Kidney (tissue), 14 donors: ENCODE measurements around the gene KLF6. TPM values are rescaled to one million over a fixed set of nuclear protein-coding genes. Genes with fewer than 3 reads are reported as not detected.

Experiments
- DNase-seq, 5 donors: peaks; one replicate each; pipeline ENCODE4 v3.0.0-alpha.2; 2013 to 2020
- FAIRE-seq: peaks from 2 replicates; lab custom pipeline; 2012; peaks lifted over from hg19 to GRCh38; lab: Jason Lieb, UNC
- H3K27ac ChIP-seq, 2 donors: one replicate each; pipeline ENCODE4 v1.7.0; 2013; ENCODE audit warnings: low read depth in 2 of 2, low read length in 2 of 2, inconsistent platforms in 1 of 2
- H3K27me3 ChIP-seq: one replicate; pipeline ENCODE4 v1.7.1; 2013; ENCODE audit warnings: low read length, inconsistent platforms; ENCODE audit not compliant: control insufficient read depth, insufficient read depth
- H3K36me3 ChIP-seq, 3 donors: one replicate each; pipeline versions ENCODE4 v1.7.0 to v1.7.1; 2013; ENCODE audit warnings: low read length in 3 of 3, control low read depth in 1 of 3, inconsistent platforms in 1 of 3; ENCODE audit not compliant: insufficient read depth in 3 of 3, control insufficient read depth in 2 of 3
- H3K4me1 ChIP-seq, 3 donors: one replicate each; pipeline versions ENCODE4 v1.7.0 to v1.7.1; 2013; ENCODE audit warnings: low read length in 3 of 3, inconsistent platforms in 1 of 3, low read depth in 1 of 3; ENCODE audit not compliant: control insufficient read depth in 2 of 3, insufficient read depth in 2 of 3
- H3K4me3 ChIP-seq, 3 donors: one replicate each; pipeline versions ENCODE4 v1.7.0 to v1.8.1; 2013; ENCODE audit warnings: low read length in 3 of 3, control low read depth in 1 of 3, inconsistent platforms in 1 of 3
- H3K9ac ChIP-seq, 3 donors: one replicate each; pipeline versions ENCODE4 v1.7.0 to v1.7.1; 2013; ENCODE audit warnings: low read length in 3 of 3, control low read depth in 1 of 3, inconsistent platforms in 1 of 3
- H3K9me3 ChIP-seq, 3 donors: one replicate each; pipeline versions ENCODE4 v1.7.0 to v1.7.1; 2013; ENCODE audit warnings: low read length in 3 of 3, control low read depth in 1 of 3, inconsistent platforms in 1 of 3; ENCODE audit not compliant: control insufficient read depth in 2 of 3, insufficient read depth in 1 of 3
- intact Hi-C: fragments of 100-400 bp; cut with DNase I; formaldehyde crosslinking; loops from one replicate; pipeline ENCODE4 v1.11.1; 2022
- polyA plus RNA-seq: library from polyadenylated mRNA; stranded (reverse); fragments of 350-450 nt; fragmentation: Illumina TruSeq; extraction: RNeasy Lipid Tissue Mini Kit (QIAGEN cat#74804); gene quantifications from one replicate; pipeline ENCODE4 v1.2.3, GENCODE V29; 2014; ENCODE audit warnings: low read depth, low replicate concordance; ENCODE audit not compliant: insufficient read depth
- total RNA-seq: library from RNA; stranded (reverse); fragmentation: NEBNext Ultra II Directional; extraction: Animal tissue kit (Norgen Biotek cat#: 25700); gene quantifications from one replicate; pipeline ENCODE4 v1.2.1, GENCODE V29; 2021
- TF ChIP-seq, protein P1 (sequence below): IDR thresholded peaks from 3 replicates; pipeline ENCODE4 v1.5.1; 2012; ENCODE audit warnings: mild to moderate bottlenecking, moderate library complexity, borderline replicate concordance; ENCODE audit not compliant: insufficient read depth; ENCODE audit errors: extremely low read depth
- donor health status: control.
- donor health status: control.
- donor health status: control.
- donor health status: control.
- donor health status: control.
- donor health status: DM: yes; HTN: yes; CAD: no.
- donor health status: Normal renal cell carcinoma (clear cell type).

Gene KLF6
- total and polyA plus RNA-seq, 2 donors from 2014 or later = 27.8 to 230 TPM

DNA sequence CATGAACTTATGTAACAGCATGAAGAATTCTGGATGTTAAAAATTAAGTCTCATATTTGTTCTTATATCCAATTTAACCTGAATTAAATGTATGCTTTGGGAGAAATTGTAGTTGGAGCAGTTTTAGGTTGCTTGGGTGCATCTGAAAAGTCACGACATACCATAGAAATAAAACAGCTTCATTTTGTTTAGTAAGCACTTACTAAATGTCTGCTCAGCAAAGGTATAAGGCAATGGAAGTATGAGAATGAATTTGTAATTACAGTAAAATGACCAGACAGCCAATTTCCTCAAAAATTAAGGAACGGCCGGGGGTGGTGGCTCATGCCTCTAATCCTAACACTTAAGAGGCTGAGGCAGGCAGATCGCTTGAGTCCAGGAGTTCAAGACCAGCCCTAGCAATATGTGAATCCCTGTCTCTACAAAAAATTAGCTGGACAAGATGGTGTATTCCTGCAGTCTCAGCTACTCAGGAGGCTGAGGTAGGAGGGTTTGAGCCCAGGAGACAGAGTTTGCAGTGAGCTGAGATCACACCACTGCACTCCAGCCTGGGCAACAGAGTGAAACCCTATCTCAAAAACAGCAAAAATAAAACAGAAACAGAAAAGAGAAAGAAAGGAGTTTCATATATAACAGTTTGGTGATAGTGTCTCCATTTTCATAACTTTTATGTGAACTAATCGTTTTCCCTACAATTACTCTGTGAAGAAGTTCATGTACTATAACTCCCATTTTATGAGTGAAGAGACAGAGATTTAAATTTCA is 47.2 kb upstream of the KLF6 start:
- Histone ChIP-seq H3K27me3 (no peaks in the 10 kb centered on the region), H3K9me3 (no peaks in the 10 kb centered on the region), H3K4me1 (peaks cover 0 to 12% (median 0%) of the 10 kb centered on the region in 3 donors), H3K4me3 (no peak overlapping the region), H3K27ac (no peak overlapping the region), H3K9ac (no peak overlapping the region), H3K36me3 (no peaks in the 10 kb centered on the region)
- TF ChIP-seq, protein P1, sequence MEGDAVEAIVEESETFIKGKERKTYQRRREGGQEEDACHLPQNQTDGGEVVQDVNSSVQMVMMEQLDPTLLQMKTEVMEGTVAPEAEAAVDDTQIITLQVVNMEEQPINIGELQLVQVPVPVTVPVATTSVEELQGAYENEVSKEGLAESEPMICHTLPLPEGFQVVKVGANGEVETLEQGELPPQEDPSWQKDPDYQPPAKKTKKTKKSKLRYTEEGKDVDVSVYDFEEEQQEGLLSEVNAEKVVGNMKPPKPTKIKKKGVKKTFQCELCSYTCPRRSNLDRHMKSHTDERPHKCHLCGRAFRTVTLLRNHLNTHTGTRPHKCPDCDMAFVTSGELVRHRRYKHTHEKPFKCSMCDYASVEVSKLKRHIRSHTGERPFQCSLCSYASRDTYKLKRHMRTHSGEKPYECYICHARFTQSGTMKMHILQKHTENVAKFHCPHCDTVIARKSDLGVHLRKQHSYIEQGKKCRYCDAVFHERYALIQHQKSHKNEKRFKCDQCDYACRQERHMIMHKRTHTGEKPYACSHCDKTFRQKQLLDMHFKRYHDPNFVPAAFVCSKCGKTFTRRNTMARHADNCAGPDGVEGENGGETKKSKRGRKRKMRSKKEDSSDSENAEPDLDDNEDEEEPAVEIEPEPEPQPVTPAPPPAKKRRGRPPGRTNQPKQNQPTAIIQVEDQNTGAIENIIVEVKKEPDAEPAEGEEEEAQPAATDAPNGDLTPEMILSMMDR = no peak
- DNase-seq (no peak), FAIRE-seq (no peak)
- intact Hi-C loops = no loop called here

DNA sequence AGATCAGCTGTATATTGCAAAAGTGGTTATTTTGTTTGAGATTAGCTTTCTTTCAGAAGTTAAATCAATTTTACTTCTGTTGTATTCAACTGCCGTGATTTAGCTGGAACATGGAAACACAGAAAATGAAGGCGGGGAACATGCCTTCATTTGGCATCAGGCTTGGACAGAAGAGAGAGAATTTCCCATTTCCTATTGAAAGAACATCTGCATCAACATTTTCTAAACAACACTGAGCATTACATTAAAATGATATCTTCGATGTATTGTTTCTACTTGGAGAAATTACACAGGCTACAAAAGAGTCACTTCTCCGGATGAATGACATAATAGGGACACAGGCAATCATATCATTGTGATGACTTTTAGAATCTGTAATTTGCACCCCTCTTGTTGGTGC is 46.6 kb upstream of the KLF6 start:
- Histone ChIP-seq H3K4me3 (no peak overlapping the region), H3K27ac (no peak overlapping the region), H3K27me3 (no peaks in the 10 kb centered on the region), H3K36me3 (no peaks in the 10 kb centered on the region), H3K9ac (no peak overlapping the region), H3K4me1 (peaks cover 0 to 12% (median 0%) of the 10 kb centered on the region in 3 donors), H3K9me3 (no peaks in the 10 kb centered on the region)
- FAIRE-seq (no peak), DNase-seq (no peak)
- TF ChIP-seq, protein P1 = no peak
- intact Hi-C loops = no loop called here

DNA sequence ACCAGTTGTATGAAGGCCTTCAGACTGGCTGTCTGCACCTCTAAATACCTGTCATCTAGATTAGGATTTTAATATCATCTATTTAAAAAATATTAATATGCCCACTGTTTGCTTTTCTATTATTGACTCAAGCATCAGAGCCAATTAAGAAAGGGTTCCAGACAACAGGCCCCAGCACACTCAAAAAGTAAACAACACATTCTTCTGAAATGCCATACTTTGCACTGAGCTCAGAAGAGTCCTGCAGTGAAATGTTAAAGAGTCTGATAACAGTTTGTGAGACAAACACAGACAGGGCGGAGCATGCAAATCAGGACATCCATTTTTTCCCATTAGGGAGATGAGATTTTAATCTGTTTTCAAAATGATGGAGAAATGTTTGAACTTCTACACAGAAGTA is 45.9 kb upstream of the KLF6 start:
- Histone ChIP-seq H3K27ac (no peak overlapping the region), H3K9me3 (no peaks in the 10 kb centered on the region), H3K4me3 (no peak overlapping the region), H3K9ac (no peak overlapping the region), H3K36me3 (no peaks in the 10 kb centered on the region), H3K4me1 (peaks cover 0 to 12% (median 0%) of the 10 kb centered on the region in 3 donors), H3K27me3 (no peaks in the 10 kb centered on the region)
- DNase-seq (no peak), FAIRE-seq (no peak)
- intact Hi-C loops = no loop called here
- TF ChIP-seq, protein P1 = no peak
